HUDEP-2 (cell line): ENCODE data around the gene TBRG1.

Source experiments
- DNase-seq, 76 experiments: peaks; one replicate each; lab custom pipeline; 2025; ENCODE audit not compliant: unreplicated experiment in 76 of 76; lab: John Stamatoyannopoulos, UW

The TBRG1 gene

GRCh38 chr11:124658501-124658900 is 35.8 kb downstream of the TBRG1 start:
- no peak for DNase-seq

GRCh38 chr11:124658986-124659385 is 36.3 kb downstream of the TBRG1 start:
- no peak for DNase-seq

GRCh38 chr11:124661553-124661952 is 38.9 kb downstream of the TBRG1 start:
- DNase-seq: no peak

GRCh38 chr11:124662106-124662505 is 39.4 kb downstream of the TBRG1 start:
- no peak for DNase-seq

- no peak for DNase-seq
These were observed 41.2 kb downstream of the TBRG1 start for GRCh38 chr11:124663861-124664260.

- peak in 3 of 76 experiments; percentile 10 to 26 (median 20) for DNase-seq
These were observed 44.9 kb downstream of the TBRG1 start for GRCh38 chr11:124667601-124668000.

- DNase-seq: peak in 30 of 76 experiments; percentile 4 to 65 (median 36)
These were observed 46.5 kb downstream of the TBRG1 start for GRCh38 chr11:124669193-124669592.

- peak in 30 of 76 experiments; percentile 2 to 62 (median 30) for DNase-seq
These were observed 48.1 kb downstream of the TBRG1 start for GRCh38 chr11:124670732-124671131.

GRCh38 chr11:124672536-124673215 is 50.0 kb downstream of the TBRG1 start:
- peak in 3 of 76 experiments; percentile 2 to 21 (median 6) for DNase-seq

GRCh38 chr11:124673333-124674167 is 50.9 kb downstream of the TBRG1 start, which contains the start of the genes SIAE and SPA17:
Gene SIAE, minus strand, starts transcription at chr11:124673739. Its CDS starts 31 bp downstream, at chr11:124673708.
Gene SPA17, plus strand, starts transcription at chr11:124673904. Its CDS starts 1,361 bp downstream, at chr11:124675265.
- DNase-seq: peak in 75 of 76 experiments; percentile 3 to 95 (median 88)

- no peak for DNase-seq
These were observed 51.5 kb downstream of the TBRG1 start for GRCh38 chr11:124674168-124674517.

- DNase-seq: no peak
These were observed 51.9 kb downstream of the TBRG1 start for GRCh38 chr11:124674571-124674970.

- peak in 1 of 76 experiments; percentile 1 for DNase-seq
These were observed 53.7 kb downstream of the TBRG1 start for GRCh38 chr11:124676386-124676785.

GRCh38 chr11:124678416-124678815 is 55.8 kb downstream of the TBRG1 start:
- no peak for DNase-seq

GRCh38 chr11:124681421-124681820 is 58.8 kb downstream of the TBRG1 start:
- no peak for DNase-seq

GRCh38 chr11:124682443-124682842 is 59.8 kb downstream of the TBRG1 start:
- DNase-seq: no peak
